Measurements from ENCODE around the gene DNMBP. TPM values are rescaled to one million over a fixed set of nuclear protein-coding genes. Genes with fewer than 3 reads are reported as not detected.

DNMBP gene
- 15.3 TPM for polyA plus RNA-seq (ENCODE audit: insufficient read length)

- DNase-seq (ENCODE audit: low read depth): no peak
These were observed at the start of gene DNMBP for GRCh38 chr10:100009793-100010676. Gene DNMBP (minus strand): TSS chr10:100009947. CDS start chr10:99972124, 37,823 bp downstream.

- DNase-seq (ENCODE audit: low read depth): no peak
These were observed 48.2 kb upstream of the DNMBP start for GRCh38 chr10:100057948-100058347.

- no peak for DNase-seq (ENCODE audit: low read depth)
These were observed 44.1 kb upstream of the DNMBP start for GRCh38 chr10:100053686-100054460.

GRCh38 chr10:100046021-100046486, 36.3 kb upstream of the DNMBP start:
- peak; percentile 59 for DNase-seq (ENCODE audit: low read depth)

- DNase-seq (ENCODE audit: low read depth): no peak
These were observed 35.8 kb upstream of the DNMBP start for GRCh38 chr10:100045592-100045991.

- DNase-seq (ENCODE audit: low read depth): no peak
These were observed 34.0 kb upstream of the DNMBP start for GRCh38 chr10:100043796-100044195.

- no peak for DNase-seq (ENCODE audit: low read depth)
These were observed 33.6 kb upstream of the DNMBP start for GRCh38 chr10:100043344-100043743.

GRCh38 chr10:100041306-100042002, 31.7 kb upstream of the DNMBP start:
- DNase-seq (ENCODE audit: low read depth): no peak

GRCh38 chr10:100038561-100039071, 28.9 kb upstream of the DNMBP start:
- DNase-seq (ENCODE audit: low read depth): no peak

GRCh38 chr10:100037758-100038315, 28.1 kb upstream of the DNMBP start:
- DNase-seq (ENCODE audit: low read depth): no peak

- DNase-seq (ENCODE audit: low read depth): no peak
These were observed 27.1 kb upstream of the DNMBP start for GRCh38 chr10:100036850-100037249.

- DNase-seq (ENCODE audit: low read depth): no peak
These were observed 24.1 kb upstream of the DNMBP start for GRCh38 chr10:100033766-100034418.

GRCh38 chr10:100027416-100027815, 17.7 kb upstream of the DNMBP start:
- no peak for DNase-seq (ENCODE audit: low read depth)

GRCh38 chr10:100025576-100025975, 15.8 kb upstream of the DNMBP start:
- no peak for DNase-seq (ENCODE audit: low read depth)

GRCh38 chr10:100024748-100025147, 15.0 kb upstream of the DNMBP start:
- DNase-seq (ENCODE audit: low read depth): no peak

- DNase-seq (ENCODE audit: low read depth): no peak
These were observed 12.7 kb upstream of the DNMBP start for GRCh38 chr10:100022403-100022802.

GRCh38 chr10:100021322-100021721, 11.6 kb upstream of the DNMBP start:
- DNase-seq (ENCODE audit: low read depth): no peak

- no peak for DNase-seq (ENCODE audit: low read depth)
These were observed 11.1 kb upstream of the DNMBP start for GRCh38 chr10:100020886-100021253.

- no peak for DNase-seq (ENCODE audit: low read depth)
These were observed 10.6 kb upstream of the DNMBP start for GRCh38 chr10:100020142-100020885.

- no peak for DNase-seq (ENCODE audit: low read depth)
These were observed 10.0 kb upstream of the DNMBP start for GRCh38 chr10:100019787-100020141.
